NCI-H2227 (cell line): ENCODE data around the gene SYCE1.
A peak's percentile ranks its signal among the peaks of the same experiment; 100 is the strongest.
"Not testable (repeated sequence)": the region's sequence is repeated elsewhere in the genome, so short reads cannot be mapped to it uniquely, and the experiment has no call there.

Experiments
- DNase-seq: peaks from one replicate; lab custom pipeline; 2025; ENCODE audit not compliant: unreplicated experiment; lab: John Stamatoyannopoulos, UW

Gene SYCE1, protein sequence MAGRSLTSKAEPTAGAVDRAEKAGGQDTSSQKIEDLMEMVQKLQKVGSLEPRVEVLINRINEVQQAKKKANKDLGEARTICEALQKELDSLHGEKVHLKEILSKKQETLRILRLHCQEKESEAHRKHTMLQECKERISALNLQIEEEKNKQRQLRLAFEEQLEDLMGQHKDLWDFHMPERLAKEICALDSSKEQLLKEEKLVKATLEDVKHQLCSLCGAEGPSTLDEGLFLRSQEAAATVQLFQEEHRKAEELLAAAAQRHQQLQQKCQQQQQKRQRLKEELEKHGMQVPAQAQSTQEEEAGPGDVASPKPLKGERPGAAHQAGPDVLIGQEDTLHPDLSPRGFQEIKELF

DNA sequence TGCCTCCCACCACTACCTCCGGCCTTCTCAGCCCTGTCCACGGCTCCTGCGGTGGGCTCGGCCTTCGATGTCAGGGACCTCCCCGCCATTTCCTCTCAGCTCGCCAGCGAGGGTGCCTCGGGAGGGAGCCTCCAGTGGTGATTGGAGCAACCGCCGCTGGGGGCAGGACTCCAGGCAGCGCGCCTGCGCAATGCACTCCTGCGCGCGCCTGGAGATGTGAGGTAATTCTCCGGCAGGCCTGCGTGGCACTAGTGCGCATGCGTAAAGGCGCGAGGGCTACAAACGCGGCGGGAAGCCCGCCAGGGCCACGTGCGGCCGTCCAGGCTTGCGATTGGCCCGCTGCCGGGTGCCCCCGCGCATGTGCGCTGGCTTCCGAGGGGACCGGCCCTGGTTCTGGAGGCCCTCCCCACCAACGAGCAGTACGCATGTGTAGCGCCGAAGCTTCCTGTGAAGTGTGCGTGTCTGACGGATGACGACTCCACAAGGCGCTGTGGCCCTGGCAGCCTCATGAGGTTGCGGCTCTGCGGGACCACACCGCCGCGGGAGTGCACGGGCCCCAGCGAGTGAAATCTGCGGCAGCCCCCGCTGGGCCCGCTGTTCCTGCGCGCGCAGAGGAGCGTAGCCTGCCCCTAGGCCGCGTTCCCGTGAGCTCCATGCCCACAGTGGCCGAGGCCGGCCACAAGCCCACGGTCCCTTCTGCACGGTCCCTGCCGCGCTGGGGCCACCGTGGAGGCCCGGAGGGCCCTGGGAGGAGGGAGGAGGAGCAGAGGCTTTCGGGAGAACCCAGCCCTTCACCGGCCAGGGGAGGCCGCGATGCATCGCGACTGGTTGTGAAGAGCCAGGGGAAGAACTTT lies at the start of gene SYCE1:
Gene SYCE1 (minus strand): TSS at position 143 of the 854 bp plus-strand sequence. CDS start 54 bp downstream, at position 89.
- no peak for DNase-seq

DNA sequence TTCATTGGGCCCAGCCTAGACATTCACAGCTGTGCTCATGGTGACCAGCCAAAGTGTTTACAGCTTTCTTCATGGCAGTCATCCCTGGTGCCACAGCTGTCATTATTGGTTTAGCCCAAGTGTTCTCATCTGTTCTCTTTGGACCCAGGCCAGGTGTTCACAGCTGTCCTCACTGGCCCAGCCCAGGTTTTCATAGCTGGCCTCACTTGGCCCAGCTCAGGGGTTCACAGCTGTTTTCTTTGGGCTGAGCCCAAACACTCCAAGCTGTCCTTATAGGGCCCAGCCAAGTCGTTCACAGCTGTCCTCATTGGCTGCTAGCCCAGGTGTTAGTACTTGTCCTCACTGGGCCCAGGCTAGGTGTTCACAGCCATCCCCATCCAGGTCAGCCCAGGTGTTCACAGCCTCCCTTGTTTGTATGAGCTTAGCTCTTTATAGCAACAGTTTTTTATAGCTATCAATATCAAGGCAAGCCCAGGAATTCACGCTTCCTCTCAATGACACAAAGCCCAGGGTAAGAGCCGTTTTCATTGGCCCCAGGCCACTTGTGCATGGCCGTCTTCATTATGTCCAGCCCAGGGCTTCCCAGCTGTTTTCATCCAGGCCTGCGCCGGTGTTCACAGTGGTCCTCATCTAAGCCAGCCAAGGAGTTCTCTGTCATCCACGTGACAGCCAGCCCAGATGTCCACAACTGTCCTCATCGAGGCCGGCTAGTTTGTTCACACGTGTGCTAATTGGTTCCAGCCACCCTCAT lies 49.6 kb upstream of the SYCE1 start:
- no peak for DNase-seq

DNA sequence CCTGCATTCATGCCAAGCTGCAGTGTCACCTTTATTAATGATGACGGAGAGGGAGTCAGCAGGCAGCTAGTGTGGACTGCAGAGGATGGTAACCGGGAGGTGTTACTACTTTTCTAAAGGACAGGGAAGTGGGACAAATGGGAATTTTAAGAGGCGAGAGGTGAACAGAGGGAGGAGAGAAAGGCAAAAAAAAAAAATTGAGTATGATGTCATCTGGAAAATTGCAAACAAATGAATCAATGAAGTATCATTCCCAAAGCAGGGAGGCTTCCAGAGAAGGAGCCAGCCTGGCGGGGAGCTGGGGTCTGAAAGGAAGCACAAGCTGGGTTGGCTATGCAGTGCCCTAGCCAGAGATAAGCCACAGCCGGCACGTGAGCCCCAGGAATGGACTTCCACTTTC lies 48.3 kb upstream of the SYCE1 start:
- DNase-seq, result no peak

DNA sequence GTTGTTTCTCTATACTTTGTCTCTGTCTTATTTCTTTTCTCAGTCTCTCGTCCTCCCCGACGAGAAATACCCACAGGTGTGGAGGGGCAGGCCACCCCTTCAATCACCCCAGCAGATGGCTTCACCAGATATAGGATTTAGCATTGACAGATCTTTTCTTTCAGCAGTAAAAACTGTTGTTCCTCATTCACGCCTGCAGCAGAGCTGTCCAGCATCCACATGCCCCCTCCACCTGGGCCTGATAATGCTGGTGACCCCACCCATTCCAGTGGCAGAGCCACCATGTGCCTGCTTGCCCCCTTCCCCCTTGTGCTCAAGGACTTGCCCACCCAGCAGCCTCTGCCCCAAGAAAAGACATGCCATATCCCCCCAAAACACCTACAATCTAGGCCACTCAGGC lies 45.7 kb upstream of the SYCE1 start:
- no peak for DNase-seq

DNA sequence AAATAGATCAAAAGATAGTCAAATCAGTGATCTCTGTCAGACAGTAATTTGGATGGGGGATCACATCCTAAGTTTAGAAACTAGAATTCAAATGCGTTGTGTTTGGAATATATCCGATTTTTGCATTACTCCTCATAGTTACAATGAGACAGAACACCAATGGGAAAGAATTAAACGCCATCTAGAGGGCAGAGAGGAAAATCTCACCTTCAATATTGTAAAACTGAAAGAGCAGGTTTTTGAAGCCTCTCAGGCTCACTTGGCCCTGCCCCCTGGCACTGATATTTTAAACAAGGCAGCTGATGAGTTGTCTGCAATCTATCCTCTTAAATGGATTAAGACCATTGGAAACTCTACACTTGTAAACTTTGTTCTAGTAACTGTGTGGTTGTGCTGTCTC lies 43.5 kb upstream of the SYCE1 start:
- peak; percentile 30 for DNase-seq

DNA sequence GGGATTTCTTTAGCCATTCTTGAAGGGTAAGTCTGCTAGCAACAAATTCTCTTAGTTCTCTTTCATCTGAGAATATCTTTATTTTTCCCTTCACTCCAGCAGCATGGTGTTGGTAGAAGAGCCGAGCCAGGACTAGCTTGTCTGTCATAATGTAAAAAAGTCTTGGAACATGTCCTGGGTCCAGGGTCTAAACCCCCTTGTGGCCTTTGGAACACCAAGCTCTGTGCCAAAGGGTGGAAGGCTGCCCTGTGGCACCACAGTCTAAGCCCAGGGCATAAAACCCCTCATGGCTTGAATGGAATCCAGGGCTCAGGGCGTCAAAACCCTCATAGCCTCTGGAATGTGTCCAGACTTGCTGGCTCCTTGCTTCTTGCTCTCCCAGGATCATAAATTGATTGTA lies 38.1 kb upstream of the SYCE1 start:
- DNase-seq, result not testable (repeated sequence)

DNA sequence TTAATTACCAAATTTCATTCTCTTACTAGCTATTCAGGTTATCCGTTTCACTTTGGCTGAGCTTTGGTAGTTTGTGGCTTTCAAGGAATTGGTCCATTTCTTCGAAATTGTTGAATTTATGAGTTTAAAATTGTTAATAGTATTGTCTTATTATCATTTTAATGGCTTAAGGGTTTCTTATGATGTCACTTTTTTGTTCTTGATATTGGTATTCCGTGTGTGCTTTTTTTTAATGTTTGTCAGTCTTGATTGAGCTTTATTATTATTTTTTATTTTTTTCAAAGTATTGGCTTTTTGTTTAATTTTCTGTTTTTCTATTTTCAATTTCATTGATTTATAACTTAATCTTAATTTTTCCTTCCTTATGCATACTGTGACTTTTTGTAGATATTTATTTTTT lies 35.3 kb upstream of the SYCE1 start:
- no peak for DNase-seq

DNA sequence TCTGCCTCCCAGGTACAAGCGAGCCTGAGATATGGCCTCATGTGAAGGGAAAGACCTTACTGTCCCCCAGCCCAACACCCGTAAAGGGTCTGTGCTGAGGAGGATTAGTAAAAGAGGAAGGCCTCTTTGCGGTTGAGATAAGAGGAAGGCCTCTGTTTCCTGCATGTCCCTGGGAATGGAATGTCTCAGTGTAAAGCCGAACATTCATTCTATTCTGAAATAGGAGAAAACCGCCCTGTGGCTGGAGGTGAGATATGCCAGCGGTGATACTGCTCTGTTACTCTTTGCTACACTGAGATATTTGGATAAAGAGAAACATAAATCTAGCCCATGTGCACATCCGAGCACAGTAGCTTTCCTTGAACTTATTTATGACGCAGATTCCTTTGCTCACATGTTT lies 34.5 kb upstream of the SYCE1 start:
- not testable (repeated sequence) for DNase-seq

DNA sequence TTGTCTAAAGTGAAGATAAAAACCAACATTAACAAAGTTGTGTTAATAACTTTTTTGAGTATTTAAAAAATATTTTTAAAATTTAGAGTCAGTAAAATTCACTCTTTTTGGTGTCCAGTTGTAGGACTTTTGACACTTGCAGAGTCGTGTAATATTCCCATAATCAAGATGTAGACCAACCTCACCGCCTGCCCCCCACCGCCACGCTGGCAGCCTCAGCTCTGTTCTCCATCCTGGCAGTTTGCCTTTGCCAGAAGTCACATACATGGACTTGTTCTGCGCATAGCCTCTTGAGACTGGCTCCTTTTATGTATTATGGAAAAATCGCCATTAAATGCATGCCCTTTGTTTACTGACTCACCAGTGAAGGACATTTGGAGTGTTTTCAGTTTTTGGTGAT lies 27.3 kb upstream of the SYCE1 start:
- DNase-seq, result no peak

DNA sequence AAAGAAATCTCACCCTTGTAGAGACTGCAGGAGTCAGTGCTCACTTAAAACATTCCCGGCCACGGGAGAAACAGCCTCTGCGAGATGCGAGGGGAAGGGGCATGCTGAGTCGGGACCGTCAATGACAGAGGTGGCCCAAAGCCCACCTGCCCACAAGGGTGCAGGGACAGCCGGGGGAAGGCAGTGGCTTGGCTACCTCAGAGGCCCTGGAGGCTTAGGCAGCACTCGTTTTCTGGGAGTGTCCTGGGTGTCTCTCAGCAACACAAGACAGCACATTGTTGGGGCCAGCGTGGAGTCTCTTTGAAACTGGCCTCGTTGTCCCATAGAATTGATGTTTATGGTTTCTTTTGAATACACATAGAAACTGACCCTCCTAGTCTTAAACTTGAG lies 25.6 kb upstream of the SYCE1 start:
- no peak for DNase-seq

DNA sequence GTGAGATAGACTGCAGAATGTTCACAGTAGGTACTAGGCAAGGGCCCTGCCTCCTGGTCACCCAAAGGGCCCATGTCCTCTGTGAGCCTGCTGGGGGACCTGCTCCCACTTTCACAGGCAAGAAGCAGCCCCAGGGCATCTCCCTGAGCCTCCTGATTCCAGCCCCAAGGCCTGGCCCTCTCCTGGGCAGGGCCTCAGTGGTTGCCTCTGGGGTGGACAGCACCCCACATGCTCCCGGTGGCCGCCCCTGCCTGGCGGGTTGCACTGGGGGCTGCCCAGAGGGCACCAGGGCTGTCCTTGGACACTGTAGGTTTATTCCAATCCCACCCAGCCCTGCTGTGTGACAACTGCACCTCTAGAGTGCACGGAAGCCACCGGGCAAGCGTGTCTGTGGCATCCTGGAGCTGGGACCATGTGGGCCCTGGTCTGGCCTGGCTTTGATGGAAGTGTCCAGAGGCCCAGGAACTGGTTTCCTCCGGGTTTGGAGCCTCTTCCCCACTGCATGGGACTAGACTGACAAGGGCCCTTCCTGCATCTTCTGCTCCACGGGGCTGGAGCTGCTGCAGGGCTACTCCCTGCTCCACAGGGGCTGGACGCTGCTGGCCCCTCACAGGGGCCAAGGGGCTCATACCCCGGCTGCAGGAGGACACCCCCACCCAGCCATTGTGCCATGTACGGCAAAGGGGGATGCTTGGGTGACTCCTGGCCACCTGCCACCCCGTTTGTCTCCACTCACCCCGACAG lies 25.0 kb upstream of the SYCE1 start:
- no peak for DNase-seq

DNA sequence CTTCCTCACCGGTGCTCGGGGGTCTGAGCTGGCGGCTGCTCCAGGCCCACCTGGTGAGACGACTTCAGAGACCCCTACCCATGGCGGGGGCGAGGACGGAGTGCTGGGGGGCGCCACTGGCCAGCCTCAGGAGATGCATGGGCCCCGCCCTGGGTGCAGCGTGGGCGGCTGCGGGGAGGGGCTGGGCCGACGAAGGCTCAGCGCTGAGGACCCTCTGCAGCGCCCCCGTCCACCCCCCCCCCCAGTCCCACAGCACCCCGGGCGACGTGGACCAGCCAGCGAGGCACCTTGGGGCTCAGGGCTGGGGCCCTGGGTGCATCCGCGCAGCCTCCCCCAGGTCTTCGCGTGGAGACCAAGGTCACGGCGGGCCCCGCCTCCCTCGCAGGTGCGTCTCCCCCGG lies 11.7 kb upstream of the SYCE1 start:
- not testable (repeated sequence) for DNase-seq

DNA sequence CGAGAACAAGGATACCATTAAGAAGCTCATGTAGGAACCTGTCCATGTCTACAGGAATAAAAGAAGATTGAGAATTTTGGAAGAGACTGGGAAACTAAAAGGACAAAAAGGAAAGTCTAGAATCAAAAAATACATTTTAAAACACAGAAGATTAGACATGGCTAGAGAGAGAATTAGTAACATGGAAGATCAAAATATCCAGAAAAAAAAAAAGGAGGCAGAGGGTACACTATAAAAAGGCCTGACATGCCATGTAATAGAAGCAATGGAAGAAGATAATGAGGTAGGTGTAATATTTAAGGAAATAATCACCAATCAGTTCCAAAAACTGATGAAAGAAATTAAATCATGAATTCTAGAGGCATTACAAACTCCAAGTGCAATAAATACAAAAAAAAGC lies 8.1 kb upstream of the SYCE1 start:
- not testable (repeated sequence) for DNase-seq

DNA sequence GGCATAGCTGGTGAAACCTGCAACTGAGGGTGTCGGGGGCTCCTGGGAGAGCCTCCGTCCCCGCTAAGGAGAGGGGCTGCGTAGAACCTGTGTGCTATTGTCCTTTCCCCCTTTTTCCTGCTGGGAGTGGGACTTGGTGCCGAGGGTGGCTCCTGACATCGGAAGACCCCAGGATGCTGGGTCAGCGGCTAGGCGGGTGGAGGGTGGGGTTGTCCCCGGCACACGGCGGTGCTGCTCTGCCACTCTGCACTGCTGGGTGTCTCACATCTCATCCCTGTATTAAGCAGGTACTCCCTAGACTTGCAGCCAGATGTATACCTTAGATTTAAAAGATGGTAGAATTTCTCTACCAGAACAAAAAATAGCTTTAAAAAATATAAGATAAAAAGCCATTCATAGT lies 6.7 kb upstream of the SYCE1 start:
- not testable (repeated sequence) for DNase-seq

DNA sequence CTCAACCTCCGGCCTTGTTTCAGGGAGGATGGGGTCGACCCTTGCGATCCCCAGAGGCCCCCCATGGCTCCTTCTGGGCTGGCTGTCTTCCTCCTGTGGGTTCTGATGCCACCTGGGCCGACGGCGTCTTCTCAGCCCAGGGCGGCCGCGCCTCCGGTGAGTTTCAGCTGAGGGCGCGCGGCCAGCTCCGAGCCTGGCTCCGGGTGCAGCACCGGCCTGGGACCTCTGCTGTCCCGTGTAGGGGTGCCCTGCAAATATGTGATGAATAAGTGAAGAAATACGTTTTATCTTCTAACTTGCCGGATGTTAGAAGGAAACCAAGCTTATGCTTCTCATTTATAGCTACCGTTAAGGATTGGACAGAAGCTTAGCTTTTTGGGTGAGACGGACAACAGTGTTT lies 4.4 kb upstream of the SYCE1 start:
- not testable (repeated sequence) for DNase-seq

DNA sequence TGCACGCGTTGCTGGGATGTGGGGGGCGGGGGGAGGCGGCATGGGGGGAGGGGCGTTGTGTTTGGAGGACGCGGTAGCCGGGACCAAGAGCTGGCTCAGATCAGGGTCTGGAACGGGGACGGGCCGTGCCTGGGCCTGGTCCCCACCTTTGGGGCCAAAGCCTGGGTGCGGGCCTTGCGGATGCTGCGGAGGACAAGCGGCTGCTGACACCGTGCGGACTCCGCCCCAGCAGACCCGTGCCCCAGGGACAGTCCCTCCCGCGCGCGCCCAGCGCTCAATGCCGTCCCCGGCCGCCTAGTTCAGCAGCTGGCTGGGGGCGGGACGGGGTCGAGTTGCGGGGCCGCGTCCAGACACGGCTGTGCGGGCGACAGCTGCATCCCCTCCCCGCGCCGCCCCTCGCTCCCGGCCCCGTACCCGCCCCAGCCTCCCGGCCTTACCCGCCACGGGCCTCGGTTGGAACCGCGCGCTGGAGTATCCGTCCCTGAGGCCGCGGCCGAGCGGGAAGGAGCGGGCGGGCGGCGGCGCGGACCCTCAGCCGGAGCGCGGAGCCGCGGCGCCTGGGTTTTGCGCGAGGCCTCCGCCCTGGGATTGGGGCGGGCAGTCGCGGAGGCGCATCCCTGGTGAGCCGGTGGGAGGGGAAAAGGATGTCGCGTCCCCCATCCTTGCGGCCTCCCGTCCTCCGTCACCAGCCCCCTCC lies 3.6 kb upstream of the SYCE1 start:
- DNase-seq, result not testable (repeated sequence)

DNA sequence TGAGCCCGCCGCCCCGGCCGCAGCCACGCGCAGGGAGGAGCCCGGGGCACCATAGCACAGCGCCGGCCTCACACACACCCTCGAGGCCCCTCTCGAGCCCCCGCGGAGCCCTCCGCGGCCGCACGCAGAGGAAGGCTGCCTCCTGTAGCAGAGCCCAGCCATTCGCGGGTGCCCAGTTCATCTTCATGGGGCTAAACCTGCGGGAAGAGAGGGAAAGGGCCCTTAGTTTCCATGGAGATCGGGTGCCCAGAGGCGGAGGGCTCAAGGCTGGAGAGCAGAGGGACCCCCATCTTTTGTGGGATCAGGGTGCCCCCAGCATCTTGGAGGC lies 2.9 kb upstream of the SYCE1 start:
- no peak for DNase-seq

DNA sequence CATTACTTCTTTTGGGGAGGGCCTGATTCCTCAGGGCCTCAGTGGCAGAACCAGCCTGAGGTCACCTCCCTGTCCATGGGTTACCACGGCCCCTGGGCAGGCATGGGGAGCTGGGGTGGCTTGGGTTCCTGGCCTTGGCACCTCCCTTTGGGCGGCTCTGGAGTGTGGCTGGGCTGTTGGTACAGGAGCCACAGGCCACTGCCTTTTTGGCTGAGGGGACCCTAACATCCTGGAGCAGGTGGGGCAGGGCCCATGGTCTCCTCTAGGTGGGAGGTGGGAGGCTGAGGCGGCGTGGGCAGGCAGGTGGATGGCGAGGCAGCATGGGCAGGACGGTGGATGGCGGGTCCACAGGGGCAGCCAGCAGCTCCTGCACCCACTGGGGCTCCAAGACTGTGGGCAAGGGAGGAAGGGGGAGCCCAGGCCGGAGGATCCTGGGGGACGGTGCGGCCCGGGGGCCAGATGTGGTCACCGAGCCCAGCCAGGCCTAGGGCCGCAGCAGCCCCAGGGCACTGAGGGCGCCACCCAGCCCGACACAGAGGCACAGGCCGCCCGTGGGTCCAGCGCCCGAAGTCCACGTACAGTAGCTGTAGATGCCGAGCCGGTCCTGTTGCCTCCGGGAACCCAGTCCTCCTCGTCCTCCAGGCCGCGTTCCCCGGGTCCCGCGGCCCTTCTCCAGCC lies 2.4 kb upstream of the SYCE1 start:
- no peak for DNase-seq

DNA sequence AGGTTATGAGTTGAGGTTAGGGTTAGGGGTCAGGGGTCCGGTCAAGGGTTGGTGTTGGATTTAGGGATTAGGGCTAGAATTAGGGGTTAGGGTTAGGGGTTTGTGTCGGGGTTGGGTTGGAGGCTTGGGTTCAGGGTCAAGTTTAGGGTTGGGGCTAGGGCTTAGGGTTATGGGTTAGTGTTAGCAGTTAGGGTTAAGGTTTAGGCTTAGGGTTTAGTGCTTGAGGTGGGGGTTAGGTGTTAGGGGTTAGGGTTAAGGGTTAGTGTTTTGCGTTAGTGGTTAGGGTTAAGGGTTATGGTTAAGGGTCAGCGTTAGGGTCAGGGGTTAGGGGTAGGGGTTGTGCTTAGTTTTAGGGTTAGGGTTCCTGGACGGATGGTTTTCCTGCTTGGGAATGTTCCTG lies 1.7 kb upstream of the SYCE1 start:
- no peak for DNase-seq

DNA sequence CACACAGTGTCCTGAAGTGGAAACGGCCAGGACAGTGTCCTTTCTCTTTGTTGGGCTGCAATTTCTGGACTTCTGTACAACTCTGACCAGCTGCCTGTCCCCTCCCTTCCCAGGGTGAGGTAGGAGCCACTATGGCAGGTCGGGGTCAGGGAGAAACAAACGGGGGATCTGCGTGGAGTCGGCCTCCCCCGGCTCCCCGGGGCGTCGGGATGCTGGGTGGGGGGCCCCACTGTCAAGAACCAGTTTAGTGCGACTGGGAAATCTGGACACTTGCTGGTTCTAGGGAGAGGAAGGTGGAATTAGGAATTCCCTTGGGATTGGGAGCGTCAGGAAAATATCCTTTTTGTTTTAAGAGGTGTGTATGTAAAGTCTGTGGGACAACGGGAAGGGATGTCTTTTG lies 567 bp downstream of the SYCE1 start:
- no peak for DNase-seq
